ENCODE results near the gene CABLES2.

The CABLES2 gene

DNA sequence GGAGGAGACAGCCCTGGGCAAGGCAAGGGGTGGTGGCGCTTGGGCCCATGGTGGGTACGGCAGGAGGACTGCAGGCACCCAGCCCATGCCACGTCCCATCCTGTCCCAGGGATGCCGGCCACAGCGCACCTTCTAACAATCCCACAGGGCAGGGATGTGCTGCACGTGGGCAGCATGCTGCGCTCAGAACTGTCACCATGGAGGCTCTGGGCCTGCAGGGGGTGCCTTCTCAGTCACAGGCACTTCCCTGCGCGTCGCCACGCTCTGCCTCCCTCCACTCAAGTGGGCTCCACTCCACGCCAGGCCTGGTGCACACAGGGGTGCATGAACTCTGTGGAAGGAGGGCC, 2.4 kb downstream of the CABLES2 start:
- DNase-seq = no peak

DNA sequence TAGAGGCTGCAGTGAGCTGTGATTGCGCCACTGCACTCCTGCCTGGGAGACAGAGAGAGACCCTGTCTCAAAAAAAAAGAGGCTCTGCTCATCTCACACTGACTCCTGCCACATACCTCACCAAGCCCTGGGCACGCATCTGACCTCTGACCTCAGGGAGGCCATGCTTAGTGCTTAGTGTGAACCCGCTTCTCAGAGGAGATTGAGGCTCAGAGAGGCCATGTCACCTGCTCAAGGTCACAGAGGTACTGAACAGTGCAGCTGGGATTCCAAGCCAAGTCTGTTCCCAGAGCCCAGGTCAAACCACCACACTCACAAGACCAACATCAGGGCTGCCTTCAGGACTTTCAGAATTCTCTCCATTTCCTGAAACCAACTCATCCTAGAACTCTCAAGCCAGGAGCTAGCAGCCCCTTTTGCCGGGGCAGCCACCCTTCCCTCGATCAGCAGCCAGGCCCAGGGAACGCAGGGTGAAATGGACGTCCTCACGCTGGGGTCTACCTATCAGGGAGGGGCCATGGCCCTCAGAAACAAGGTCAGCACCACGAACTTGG, 2.9 kb downstream of the CABLES2 start:
- DNase-seq = no peak

DNA sequence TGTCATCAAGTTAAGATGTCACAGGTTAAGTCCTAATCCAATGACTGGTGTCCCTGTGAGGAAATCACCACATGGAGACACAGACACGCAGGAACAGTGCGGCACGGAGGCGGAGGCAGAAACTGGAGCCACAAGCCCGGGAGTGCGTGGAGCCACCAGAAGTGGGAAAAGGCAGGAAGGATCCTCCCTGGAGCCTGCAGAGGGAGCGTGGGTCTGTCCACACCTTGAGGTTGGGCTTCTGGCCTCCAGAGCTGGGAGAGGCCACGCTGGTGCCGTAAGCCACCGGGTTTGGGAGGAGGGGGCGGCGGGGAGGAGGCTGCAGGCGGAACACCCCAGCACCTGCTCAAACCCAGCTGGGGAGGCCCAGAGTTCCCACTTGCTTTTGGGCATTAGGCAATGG, 3.8 kb downstream of the CABLES2 start:
- DNase-seq = no peak

DNA sequence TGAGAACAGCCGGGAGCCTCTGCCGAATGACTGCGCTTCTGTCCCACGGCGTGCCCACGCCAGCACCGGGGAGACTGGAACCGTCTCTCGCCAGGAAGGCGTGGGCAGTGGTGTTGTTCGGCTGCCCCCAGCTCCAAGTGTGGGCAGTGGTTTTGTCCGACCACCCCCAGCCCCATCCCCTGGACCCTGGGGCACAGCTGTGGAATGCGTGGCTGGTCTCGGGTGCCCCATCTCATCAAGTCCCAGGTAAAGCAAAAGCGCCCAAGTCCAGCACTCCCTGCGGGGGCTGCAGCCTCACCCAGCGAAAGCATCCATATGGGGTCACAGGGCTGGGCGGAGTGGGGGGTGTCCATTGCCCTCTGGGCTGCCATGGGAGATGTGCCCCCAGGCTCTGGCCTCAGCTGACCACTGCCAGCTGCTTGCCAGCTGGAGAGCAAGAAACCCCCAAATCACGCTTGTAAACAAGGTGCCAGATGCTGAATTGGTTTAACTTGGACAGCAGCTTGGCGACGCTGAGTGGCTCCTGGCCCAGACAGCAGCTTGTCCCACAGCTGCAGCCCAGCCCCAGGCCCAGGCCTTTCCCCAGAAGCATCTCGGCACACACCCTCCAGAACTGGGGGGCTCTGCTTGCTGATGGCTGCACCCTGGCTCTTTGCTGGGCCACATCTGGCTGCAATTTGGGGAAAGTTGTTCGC, 4.5 kb downstream of the CABLES2 start:
- DNase-seq = no peak

DNA sequence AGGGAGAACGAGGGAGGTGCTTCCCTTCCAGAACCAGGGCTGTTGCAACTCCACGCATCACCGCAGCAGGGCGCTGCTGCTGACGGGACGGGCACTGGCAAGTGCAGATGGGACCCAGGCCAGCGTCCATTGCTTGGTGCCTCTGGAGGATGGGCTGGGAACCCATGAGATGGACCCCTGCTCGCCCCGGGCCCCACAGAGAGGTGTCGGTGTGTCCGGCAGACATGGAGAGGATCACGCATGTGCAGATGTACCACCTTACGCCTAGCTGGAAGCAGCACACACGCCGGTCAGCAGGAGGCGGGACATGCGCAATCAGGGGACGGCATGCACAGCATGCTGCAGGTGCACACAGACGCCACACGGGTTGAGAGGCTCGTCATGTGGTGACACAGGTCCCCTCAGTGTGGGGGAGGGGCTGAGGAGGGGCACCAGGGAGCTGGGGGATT, 5.7 kb downstream of the CABLES2 start:
- no peak for DNase-seq

DNA sequence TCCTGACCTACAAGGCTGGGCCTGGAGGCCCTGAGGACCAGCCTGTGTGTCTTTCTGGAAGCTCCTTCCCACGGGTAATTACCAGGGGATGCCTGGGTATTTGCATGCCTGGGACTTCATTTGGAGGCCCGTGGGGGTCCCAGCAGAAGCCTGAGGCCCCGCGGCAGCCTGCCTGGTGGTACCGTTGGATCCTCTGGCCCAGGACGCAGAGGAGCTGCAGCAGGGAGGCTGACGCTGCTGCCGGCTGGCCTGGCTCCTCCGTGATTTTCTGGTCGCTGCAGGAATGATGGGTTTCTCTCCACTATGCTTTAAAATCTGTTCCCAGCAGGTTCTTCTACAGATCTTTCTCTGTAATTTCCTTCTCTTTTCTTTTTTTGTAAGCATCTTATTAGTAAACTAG, 6.5 kb downstream of the CABLES2 start:
- DNase-seq = no peak

DNA sequence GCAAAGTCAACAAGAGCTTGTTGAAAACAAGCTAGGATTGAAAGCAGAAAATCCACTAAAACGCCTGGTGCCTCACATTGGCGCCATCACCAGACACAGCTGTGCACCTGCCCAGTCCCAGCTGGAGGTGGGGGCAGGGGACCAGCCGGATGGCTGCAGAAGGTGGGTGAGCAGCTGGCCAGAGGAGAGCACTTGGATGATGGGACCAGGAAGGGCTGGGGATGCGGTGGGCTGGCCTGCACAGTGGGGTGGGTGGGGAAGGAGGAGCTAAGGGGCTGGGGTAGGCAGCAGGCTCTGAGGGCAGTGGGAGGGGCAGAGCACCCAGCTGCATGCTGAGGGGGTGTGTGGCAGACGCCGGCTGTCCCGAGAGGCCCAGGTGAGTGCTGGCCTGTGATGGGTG, 7.1 kb downstream of the CABLES2 start:
- DNase-seq = no peak

DNA sequence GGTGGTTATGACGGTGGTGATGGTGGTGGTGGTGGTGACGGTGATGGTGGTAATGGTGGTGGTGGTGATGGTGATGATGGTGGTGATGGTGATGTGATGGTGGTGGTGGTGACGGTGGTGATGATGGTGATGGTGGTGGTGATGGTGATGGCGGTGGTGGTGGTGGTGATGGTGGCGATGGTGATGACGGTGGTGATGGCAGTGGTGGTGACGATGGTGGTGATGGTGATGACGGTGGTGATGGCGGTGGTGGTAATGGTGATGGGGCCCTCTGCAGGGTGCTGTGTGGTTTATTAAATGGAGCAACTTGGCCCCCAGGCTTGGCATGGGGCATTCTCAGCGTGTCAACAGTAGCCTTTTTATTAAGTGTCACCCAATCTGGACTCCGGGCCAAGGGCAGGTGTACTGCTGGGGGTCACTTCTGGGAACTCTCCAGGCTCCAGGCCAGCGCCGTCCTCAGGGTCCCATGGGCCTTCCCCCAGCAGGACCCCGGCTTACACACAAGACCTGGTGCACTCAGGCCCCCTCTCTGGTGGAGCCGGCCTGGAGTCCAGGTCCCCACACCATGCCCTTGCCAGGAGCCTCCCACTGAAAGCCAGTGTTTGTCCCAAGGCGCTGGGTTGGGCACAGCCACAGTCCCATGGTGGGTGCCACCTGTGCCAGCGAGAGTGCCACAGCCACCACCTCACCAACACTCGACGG, 8.8 kb downstream of the CABLES2 start:
- DNase-seq = no peak

DNA sequence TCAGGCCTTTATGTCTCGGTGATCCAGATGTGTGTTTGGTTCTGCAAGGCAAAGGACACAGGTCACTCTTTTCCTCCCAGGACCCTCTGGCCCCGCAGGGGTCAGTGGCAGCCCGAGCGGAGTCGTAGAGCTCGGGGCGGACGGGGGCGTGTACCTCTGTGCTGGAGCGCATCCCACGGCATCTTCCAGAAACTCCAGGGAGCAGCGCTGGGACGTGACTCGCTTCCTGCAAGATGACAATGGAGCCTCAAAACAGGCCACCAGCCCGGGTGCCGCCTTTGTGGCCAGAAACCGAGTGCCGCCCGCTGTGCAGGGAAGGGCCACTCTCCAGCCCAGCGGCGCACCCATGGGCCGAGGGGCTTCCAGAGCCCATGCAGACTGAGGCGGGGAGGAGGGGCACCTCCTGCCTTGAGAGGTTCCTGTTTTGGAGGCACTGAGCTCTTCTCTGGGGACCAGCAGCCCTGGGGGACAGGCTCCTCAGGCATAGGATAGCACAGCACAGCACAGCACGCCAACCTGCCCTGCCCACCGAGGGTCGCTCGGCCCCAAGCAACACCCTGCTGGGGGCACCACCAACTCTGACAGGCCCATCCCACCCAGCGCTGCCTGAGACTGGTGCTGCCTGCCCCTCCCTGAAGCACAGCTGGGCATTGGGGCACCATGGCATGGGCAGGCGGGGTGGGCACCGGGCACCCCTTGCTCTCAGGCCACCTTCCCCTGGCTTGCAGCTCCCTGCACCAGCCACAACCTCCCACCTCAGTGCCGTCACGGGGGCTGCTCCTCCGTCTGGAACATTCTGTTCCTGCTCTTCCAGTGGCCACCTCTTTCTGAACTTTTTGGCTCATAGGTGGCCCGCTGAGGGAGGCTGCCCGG, 10.5 kb downstream of the CABLES2 start:
- DNase-seq = no peak

DNA sequence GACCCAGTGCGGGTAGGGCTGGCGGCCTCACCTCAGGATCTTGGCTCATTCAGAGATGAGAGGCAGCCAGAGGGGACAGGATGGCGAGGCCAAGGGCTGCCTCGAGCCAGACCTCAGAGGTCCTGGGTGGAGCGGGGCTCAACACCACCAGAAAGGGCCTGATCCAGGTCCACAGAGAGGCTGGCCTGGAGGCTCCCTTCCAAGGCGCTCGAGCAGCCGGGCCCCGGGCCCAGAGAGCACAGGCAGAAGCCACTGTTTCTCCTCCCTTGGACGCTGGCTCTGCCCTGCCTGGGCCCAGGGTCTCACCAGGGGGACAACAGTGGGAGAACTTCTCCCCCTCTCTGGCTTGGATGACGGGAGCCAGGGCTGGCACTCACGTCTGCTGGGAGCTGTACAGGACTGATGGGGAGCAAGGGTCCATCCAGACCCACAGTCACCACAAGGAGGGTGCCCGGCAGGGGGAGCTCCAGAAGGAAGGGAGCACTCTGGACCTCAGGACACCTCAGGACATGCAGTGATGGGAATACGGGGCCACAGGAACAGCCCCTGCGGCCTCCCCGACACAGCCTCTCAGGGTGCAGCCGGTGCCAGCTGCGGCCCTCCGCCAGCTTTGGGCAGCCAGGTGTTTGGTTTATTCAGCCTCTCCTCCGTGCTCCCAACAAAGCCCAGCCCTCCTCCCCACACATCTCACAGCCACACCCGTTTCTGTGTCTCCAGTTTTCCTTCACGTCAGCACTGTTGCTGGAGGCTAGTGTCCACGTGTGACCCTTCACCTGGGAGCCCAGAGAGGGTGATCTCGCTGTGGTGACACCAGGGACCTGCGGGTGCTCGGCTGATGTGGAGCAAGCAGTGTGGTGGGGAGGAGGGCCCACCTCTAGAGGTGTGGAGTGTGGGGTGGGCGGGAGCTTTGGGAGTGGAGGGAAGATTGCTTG, 11.5 kb downstream of the CABLES2 start:
- no peak for DNase-seq

DNA sequence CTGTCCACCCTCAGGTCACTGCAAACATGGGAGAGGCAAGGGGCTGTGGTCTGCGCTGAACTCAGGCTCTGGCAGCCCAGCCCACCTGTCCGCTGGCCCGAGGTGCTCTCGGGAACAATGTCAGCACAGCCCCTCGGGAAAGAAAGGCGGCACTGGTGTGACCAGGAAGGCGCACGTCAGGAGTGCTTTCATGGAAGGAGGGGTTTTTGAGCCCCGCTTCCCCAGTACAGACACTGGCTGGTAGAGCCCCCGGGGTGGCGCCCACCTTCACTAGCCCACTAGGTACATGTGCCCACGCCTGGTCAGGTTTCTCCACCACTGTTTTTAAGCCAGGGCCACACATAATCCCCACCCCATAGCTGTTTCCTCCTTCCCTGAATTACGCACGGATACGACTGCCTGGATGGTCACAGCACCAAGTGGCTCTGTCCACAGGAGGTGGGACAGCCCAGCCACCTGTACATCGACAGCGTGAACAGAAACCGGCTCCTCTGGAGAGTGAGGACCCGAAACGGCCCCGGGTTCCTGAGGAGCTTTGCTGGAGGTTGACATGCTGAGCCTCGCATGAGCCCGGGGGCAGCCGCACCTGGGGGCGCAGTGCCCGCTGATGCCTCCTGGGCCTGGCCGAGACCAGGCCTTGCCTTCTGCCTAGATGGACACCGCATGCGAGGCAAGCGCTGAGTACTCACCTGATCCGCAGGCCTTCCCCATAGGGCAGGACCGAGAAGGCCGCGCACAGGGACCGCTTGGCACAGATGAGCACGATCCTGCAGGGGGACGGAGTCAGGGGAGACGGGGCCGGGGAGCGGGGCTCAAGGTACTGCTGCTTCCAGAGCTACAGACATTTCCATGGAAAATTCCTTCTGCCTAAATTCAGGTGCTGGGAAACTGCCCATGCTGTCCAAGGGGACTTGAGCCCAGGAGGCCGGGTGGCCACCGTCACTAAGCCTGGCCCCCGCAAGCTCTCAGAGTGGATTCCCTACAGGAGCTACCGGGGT, 12.5 kb downstream of the CABLES2 start:
- DNase-seq = no peak

DNA sequence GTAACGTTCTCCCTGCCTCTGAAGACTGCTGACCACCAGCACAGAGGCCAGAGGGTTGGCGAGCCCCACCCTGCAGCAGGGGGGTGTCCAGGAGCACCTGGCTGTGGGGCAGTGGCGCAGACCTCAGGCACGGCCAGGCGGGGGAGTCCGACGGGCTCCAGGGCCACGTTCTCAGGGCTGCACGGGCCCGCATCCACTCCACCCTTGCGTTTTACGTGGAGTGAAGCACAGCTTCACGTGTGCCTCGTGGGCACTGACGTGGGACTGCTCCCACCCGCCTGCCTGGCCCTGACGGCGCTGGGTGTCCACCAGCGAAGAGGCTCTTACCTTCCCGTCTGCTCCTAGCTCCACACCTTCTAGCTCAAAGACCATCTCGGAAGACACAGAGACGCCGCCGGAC, 13.3 kb downstream of the CABLES2 start:
- no peak for DNase-seq

DNA sequence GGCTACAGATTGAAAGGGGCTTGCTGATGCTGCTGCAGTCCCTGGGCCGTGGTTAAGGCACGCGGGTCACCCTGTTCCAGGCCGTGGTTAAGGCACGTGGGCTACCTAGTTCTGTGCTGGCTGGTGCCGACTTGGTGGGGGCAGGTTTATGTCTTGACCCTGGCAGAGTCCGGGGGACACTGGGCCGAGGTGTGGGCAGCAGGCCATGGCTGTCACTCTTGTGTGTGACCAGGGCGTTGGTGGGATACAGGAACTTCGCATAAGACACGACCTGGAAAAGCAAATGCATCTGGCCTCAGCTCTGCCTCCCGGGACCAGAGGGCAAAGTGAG, 13.8 kb downstream of the CABLES2 start:
- DNase-seq = no peak

DNA sequence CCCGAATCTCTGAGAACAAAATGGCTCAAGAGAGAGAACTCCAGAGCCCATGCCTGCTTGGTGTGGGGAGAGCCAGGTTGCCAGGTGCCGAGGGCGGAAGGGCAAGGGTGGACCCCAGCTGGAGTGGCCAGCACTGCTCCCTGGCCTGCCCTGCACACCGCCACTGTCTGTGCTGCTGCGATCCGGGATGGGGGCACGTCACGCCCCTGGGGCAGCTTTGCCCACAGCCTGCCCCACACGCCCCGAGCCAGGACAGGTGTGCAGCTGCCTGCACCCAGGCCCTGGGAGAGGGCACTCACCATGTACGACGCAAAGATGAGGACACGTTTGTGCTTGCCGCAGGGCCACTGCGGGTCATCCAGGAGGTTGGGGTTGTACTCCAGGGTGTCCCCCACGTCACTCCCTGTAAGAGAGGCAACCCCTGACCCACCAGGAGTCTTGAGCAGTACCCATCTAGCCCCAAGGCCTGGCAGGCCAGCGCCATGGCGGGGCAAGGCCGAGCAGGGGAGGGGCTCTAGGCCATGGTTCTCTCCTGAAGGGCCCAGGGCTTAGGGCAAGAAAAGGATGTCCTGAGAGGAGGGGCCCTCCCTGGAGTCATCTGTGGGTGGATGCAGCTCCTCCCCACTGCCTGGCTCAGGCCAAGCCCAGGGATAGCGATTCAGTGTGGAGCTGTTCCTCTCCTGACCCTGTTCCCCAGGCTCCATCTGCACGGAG, 14.3 kb downstream of the CABLES2 start:
- no peak for DNase-seq

DNA sequence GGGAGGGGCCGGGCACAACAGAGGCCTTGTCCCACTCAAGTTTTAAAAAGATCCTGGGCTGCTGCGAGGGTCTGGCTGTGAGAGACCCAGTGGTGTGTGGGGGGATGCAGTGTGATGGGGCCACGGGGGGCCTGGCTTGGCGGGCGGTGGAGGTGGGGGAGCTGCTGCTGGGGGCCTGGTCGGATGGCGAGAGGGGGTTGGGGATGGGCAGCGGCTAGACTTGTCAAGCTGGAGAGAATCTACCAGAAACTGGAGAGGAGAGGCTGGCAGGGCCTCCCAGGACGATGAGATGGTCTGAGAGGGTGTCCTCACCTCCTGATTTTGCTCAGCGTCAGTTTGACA, 15.0 kb downstream of the CABLES2 start:
- DNase-seq = no peak

DNA sequence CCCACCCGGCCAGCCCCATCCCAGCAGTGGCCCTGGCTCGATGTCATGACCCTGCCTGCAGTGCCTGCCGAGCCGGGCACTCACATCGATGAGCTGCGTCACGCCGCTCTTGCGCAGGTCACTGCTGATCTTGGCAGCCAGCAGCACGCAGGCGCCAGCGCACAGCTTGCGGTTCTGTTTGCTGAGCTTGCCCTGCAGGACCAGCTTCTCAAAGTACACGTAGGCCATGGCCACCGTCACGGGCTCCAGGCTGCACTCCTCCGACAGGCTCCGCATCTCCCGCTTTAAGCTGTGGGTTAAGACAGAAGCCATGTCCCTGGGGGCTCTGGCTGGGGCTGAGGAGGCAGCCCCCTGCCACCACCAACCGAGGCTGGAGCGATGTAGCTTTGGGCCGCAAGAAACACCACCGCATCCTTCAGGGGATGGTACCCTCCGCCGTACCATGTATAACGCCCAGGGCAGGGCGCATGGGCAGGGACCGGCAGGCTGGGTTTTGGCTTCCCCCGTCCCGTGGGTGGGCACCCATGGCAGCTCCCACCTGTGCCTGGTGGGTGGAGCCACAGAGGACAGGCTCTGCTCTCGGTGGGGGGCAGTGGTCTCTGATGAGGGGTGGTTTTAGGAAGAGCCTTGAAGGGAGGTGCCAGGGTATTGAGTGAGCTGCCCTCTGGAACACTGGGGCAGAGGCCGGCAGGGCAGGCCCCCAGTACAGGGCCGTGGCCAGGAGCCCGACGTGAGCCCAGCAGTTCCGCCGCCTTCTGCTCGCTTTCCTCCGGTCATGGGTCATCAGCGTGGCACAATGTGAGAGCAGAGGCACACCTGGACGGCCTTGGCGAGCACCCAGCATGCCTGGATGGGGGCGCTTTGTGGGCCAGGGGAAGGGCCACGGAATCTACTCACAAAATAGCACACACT, 15.7 kb downstream of the CABLES2 start:
- no peak for DNase-seq

DNA sequence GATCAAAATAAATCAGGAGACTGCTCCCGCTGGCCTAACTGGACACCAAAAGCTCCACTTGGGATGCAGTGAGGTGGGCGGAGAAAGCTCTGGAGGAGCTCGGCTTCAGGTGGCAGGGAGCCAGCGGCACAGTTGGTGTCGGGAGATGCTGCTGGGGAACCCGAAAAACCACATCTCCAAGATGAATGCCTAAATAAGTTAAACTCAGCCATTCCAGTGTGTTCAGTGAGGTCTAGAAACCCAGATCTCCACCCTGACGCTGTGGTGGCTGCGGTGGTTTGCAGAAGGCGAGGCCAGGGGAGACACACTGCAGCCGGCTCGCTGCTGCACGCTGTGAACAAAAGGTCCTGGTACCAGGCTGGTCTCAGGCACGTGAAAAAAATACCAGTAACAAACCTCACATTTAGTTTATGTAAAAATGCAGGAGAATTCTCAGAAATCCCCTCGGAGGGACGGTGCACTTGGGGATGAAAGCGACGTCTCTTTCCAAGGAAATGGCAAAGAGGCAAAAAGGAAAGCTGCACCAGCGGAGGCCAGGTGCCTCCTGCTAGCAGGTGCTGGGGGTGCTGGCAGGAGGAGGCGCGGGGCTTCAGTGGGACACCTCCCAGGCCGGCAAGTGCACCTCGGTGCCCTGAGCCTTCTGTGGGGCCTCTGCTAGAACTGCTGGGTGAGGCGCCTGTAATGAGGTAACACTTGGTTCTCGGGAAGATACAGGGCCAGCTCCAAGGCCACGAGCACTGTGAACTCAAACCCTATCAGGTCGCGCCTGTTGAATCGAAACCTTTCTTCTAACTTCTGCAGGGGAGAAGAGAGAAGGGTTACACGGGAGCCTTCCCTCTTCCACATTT, 16.5 kb downstream of the CABLES2 start:
- DNase-seq = no peak

DNA sequence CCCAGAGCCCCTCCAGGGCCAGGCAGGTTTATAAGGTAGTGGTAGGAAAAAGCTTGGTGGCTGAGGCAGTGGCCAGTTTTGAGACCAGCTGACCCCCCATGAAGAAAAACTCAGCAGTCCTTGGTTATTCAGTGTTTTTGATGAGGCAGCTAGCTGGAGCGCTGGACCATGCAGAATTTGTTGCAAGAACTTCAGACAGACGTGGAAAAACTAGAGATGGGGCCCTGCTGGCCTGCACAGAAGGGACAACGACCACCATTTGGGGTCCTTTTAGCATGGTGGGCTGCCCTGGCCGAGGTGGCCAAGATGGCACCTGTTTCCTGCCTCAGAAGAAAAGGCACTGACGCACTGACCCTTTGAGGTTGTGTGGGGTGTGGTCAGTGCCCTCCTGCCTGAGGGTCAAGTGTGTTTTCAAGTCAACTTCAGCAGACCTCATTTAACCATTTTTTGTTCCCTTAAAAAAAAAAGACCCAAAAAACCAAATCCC, 17.4 kb downstream of the CABLES2 start:
- no peak for DNase-seq

All from fibroblast of skin of abdomen (primary cell).